Liver (tissue), 9 donors: Measurements from ENCODE around the gene SATB1. TPM values are rescaled to one million over a fixed set of nuclear protein-coding genes. Genes with fewer than 3 reads are reported as not detected.

ENCODE experiments used
- DNase-seq: peaks from one replicate; pipeline ENCODE4 v3.0.0-alpha.2; 2017; ENCODE audit warnings: low spot score
- H3K27ac ChIP-seq, 2 donors: one replicate each; pipeline ENCODE4 v1.7.0; 2013; ENCODE audit warnings: inconsistent platforms in 2 of 2, low read length in 2 of 2, control low read depth in 1 of 2, low read depth in 1 of 2, mild to moderate bottlenecking in 1 of 2
- H3K27me3 ChIP-seq, 4 donors: one replicate each; pipeline versions ENCODE4 v1.6.1 to v1.7.0; 2013; ENCODE audit warnings: low read length in 3 of 4, inconsistent platforms in 1 of 4, mild to moderate bottlenecking in 1 of 4, moderate library complexity in 1 of 4; ENCODE audit not compliant: control insufficient read depth in 4 of 4, insufficient read depth in 4 of 4
- H3K36me3 ChIP-seq, 4 donors: one replicate each; pipeline versions ENCODE4 v1.6.1 to v1.7.0; 2013; ENCODE audit warnings: low read length in 3 of 4, mild to moderate bottlenecking in 3 of 4, low read depth in 1 of 4, moderate library complexity in 1 of 4; ENCODE audit not compliant: control insufficient read depth in 4 of 4, insufficient read depth in 3 of 4
- H3K4me1 ChIP-seq, 4 donors: one replicate each; pipeline versions ENCODE4 v1.6.1 to v1.7.0; 2013; ENCODE audit warnings: low read length in 3 of 4, mild to moderate bottlenecking in 3 of 4, moderate library complexity in 1 of 4; ENCODE audit not compliant: control insufficient read depth in 4 of 4, insufficient read depth in 4 of 4
- H3K4me3 ChIP-seq, 3 donors: one replicate each; pipeline versions ENCODE4 v1.6.1 to v1.7.0; 2013; ENCODE audit warnings: low read length in 3 of 3, control low read depth in 1 of 3, low read depth in 1 of 3, mild to moderate bottlenecking in 1 of 3
- H3K9ac ChIP-seq, 2 donors: one replicate each; pipeline ENCODE4 v1.7.0; 2013; ENCODE audit warnings: low read length in 2 of 2, mild to moderate bottlenecking in 2 of 2, moderate library complexity in 2 of 2, control low read depth in 1 of 2, low read depth in 1 of 2
- H3K9me3 ChIP-seq, 4 donors: one replicate each; pipeline versions ENCODE4 v1.6.1 to v1.7.0; 2013; ENCODE audit warnings: low read length in 3 of 4; ENCODE audit not compliant: control insufficient read depth in 4 of 4
- ATF3 ChIP-seq: IDR thresholded peaks from 2 replicates; pipeline ENCODE4 v1.6.1; 2016; ENCODE audit warnings: antibody characterized with exemption
- CTCF ChIP-seq: fragments of 150-350 bp; IDR thresholded peaks from 2 replicates; pipeline ENCODE4 v1.5.1; 2017; ENCODE audit warnings: improper control_type of control experiment, low read depth, low read length; ENCODE audit not compliant: missing input control
- EGR1 ChIP-seq, 2 donors: IDR thresholded peaks; 2 replicates each; pipeline ENCODE4 v1.6.1; 2016 to 2018; ENCODE audit warnings: antibody characterized with exemption in 2 of 2, low read depth in 2 of 2
- FOXA1 ChIP-seq: IDR thresholded peaks from 2 replicates; pipeline ENCODE4 v1.6.1; 2016; ENCODE audit warnings: antibody characterized with exemption
- FOXA2 ChIP-seq: IDR thresholded peaks from 2 replicates; pipeline ENCODE4 v1.6.1; 2016; ENCODE audit warnings: antibody characterized with exemption
- GABPA ChIP-seq, 2 donors: IDR thresholded peaks in 1 of 2; conservative IDR thresholded peaks in 1 of 2; 2 replicates each; pipeline ENCODE4 v1.6.1; 2016; ENCODE audit warnings: antibody characterized with exemption in 2 of 2, mild to moderate bottlenecking in 1 of 2, moderate library complexity in 1 of 2
- HNF4A ChIP-seq, 2 donors: conservative IDR thresholded peaks; 2 replicates each; pipeline ENCODE4 v1.6.1; 2016; ENCODE audit warnings: antibody characterized with exemption in 2 of 2, mild to moderate bottlenecking in 2 of 2
- JUND ChIP-seq, 2 donors: IDR thresholded peaks; 2 replicates each; pipeline ENCODE4 v1.6.1; 2016; ENCODE audit warnings: antibody characterized with exemption in 2 of 2
- REST ChIP-seq: IDR thresholded peaks from 2 replicates; pipeline ENCODE4 v1.6.1; 2016; ENCODE audit warnings: antibody characterized with exemption, mild to moderate bottlenecking
- SP1 ChIP-seq: IDR thresholded peaks from 2 replicates; pipeline ENCODE4 v1.6.1; 2018; ENCODE audit warnings: antibody characterized with exemption, mild to moderate bottlenecking
- TAF1 ChIP-seq: conservative IDR thresholded peaks from 2 replicates; pipeline ENCODE4 v1.6.1; 2016; ENCODE audit warnings: antibody characterized with exemption, mild to moderate bottlenecking
- YY1 ChIP-seq: IDR thresholded peaks from 2 replicates; pipeline ENCODE4 v1.6.1; 2016; ENCODE audit warnings: antibody characterized with exemption, mild to moderate bottlenecking
- WGBS: extraction: QIAGEN DNeasy Blood & Tissue Kit; methylation state at CpG from one replicate; pipeline ENCODE4 v1.1.7; 2013; 5-methylcytosine and 5-hydroxymethylcytosine counted together
- polyA plus RNA-seq, 2 donors: library from polyadenylated mRNA; stranded (reverse) in 1 of 2; unstranded in 1 of 2; fragments of 200-250 nt in 1 of 2; fragments of >200 nt in 1 of 2; fragmentation: Nextera tagmentation in 1 of 2; extraction: Ambion mirVana in 1 of 2; gene quantifications; one replicate each; pipeline versions ENCODE4 v1.2.1 to v1.2.3, GENCODE V29; 2013 to 2015
- total RNA-seq, 2 donors: library from RNA; depleted of rRNA; stranded (reverse); fragments of >200 nt; gene quantifications; one replicate each; pipeline ENCODE4 v1.2.3, GENCODE V29; 2014
- TF ChIP-seq, protein P1 (sequence below): IDR thresholded peaks from 2 replicates; pipeline ENCODE4 v1.6.1; 2016; ENCODE audit warnings: antibody characterized with exemption
- donor health status: healthy.
- donor health status: healthy.
- donor health status: healthy.
- donor health status: healthy.
- donor health status: healthy.

Gene SATB1
- total and polyA plus RNA-seq, 4 donors = 4.3 to 23.7 (median 10.5) TPM

- 4% methylated on average over 56 of the region's 56 CpGs for WGBS
- peaks cover 4 to 24% (median 20%) of the 10 kb centered on the region in 4 donors for H3K4me1 ChIP-seq
Measured at GRCh38 chr3:18443665-18444594, 18.8 kb upstream of the SATB1 start.

DNA sequence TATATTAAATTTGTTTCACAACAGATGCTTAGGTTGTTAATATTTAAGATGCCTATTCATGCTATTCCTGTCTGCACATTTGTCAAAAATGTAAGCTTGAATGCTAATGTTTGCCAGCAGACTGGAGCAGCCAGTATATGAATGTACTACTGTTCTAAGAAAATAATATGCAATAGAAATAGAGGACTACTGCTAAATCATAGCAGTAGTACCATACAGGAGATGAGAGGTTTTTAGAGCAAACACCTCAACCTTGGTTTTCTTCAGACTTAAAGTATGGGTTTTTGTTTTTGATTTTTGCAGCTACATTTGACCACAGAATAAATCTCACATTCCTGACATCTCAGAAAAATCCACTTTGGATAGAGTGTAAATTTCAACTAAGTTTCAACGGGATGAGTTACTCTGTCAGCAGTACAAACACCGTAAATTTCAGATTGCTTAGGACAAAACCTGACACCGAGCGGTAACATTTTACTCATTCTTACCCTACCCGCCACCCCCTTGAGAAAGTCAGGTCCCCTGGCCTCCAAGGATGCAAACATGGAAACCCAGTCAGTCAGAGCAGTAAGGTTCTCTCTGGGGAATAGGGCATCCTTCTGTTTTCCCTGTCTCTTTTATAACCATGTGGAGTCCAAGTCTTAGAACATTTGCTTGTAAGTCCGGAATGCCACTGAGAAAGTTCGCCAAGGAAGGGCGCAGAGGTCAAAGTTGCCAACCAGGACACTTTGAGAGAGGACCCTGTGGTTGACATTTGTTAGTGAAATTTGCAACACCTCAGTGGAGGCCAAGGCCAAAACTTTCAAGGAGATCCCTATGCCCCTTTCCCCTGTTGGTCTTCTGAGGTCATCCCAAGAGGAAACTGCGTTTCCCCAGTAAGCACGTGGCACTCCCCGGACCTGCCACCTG is 17.9 kb upstream of the SATB1 start:
- no peak for TF ChIP-seq FOXA2
- TF ChIP-seq YY1 = no peak
- TF ChIP-seq TAF1 = no peak
- TF ChIP-seq, protein P1, sequence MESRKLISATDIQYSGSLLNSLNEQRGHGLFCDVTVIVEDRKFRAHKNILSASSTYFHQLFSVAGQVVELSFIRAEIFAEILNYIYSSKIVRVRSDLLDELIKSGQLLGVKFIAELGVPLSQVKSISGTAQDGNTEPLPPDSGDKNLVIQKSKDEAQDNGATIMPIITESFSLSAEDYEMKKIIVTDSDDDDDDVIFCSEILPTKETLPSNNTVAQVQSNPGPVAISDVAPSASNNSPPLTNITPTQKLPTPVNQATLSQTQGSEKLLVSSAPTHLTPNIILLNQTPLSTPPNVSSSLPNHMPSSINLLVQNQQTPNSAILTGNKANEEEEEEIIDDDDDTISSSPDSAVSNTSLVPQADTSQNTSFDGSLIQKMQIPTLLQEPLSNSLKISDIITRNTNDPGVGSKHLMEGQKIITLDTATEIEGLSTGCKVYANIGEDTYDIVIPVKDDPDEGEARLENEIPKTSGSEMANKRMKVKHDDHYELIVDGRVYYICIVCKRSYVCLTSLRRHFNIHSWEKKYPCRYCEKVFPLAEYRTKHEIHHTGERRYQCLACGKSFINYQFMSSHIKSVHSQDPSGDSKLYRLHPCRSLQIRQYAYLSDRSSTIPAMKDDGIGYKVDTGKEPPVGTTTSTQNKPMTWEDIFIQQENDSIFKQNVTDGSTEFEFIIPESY = no peak
- no peak for TF ChIP-seq ATF3
- no peak for TF ChIP-seq EGR1 (IDR thresholded peaks at IDR 0.05; ENCODE audit: low read depth in 2 of 2)
- TF ChIP-seq CTCF = no peak
- TF ChIP-seq REST = no peak
- no peak for TF ChIP-seq JUND (IDR thresholded peaks at IDR 0.05)
- no peak for TF ChIP-seq FOXA1
- no peak for TF ChIP-seq SP1
- H3K4me3 ChIP-seq = peak overlapping the region in 2 of 3 donors; percentile 77 to 90
- H3K9me3 ChIP-seq = no peaks in the 10 kb centered on the region
- WGBS = 63% methylated on average over 11 of the region's 11 CpGs
- no peak overlapping the region for H3K27ac ChIP-seq
- peaks cover 4 to 24% (median 20%) of the 10 kb centered on the region in 4 donors for H3K4me1 ChIP-seq
- no peak overlapping the region for H3K9ac ChIP-seq
- H3K36me3 ChIP-seq = no peaks in the 10 kb centered on the region
- DNase-seq = no peak
- H3K27me3 ChIP-seq = no peaks in the 10 kb centered on the region

More at GRCh38 chr3:18443665-18444594, 18.8 kb upstream of the SATB1 start:
- peaks cover 0 to under 1% (median 0%) of the 10 kb centered on the region in 4 donors for H3K9me3 ChIP-seq
- H3K36me3 ChIP-seq = no peaks in the 10 kb centered on the region
- H3K27ac ChIP-seq = no peak overlapping the region
- H3K4me3 ChIP-seq = peak overlapping the region; percentile 54 to 90 (median 77)
- no peak for TF ChIP-seq GABPA (IDR thresholded peaks at IDR 0.05 in 1 of 2, conservative IDR thresholded peaks at IDR 0.05 in 1 of 2)
- no peak for TF ChIP-seq ATF3
- TF ChIP-seq HNF4A (conservative IDR thresholded peaks at IDR 0.05) = no peak
- peak overlapping the region in 1 of 2 donors; percentile 20 for H3K9ac ChIP-seq
- DNase-seq = peak; percentile 39
- H3K27me3 ChIP-seq = no peaks in the 10 kb centered on the region
